Esophagus squamous epithelium (tissue), 5 donors: ENCODE results near the gene PLA1A. TPM values are rescaled to one million over a fixed set of nuclear protein-coding genes. Genes with fewer than 3 reads are reported as not detected.

ENCODE experiments used
- DNase-seq: peaks from one replicate; lab custom pipeline; 2025; lab: John Stamatoyannopoulos, UW
- H3K27ac ChIP-seq, 4 donors: fragments of 200-600 bp; sonication (generic); one replicate each; pipeline ENCODE4 v1.5.1; 2016 to 2019; ENCODE audit warnings: mild to moderate bottlenecking in 1 of 4
- H3K27me3 ChIP-seq, 4 donors: fragments of 200-600 bp; sonication (generic); 1 replicate in 3 of 4; 2 replicates in 1 of 4; pipeline versions ENCODE4 v1.5.1 to v1.6.0; 2017 to 2021; ENCODE audit warnings: antibody characterized with exemption in 1 of 4
- H3K36me3 ChIP-seq, 3 donors: fragments of 200-600 bp; sonication (generic); one replicate each; pipeline ENCODE4 v1.5.1; 2016 to 2019
- H3K4me1 ChIP-seq, 3 donors: fragments of 200-600 bp; sonication (generic); one replicate each; pipeline ENCODE4 v1.5.1; 2017 to 2019
- H3K4me3 ChIP-seq, 4 donors: fragments of 200-600 bp; sonication (generic); 1 replicate in 3 of 4; 2 replicates in 1 of 4; pipeline ENCODE4 v1.5.1; 2016 to 2019; ENCODE audit warnings: mild to moderate bottlenecking in 2 of 4, moderate library complexity in 1 of 4
- H3K9me3 ChIP-seq, 3 donors: fragments of 200-600 bp; sonication (generic); one replicate each; pipeline ENCODE4 v1.5.1; 2016 to 2019
- POLR2A ChIP-seq, 4 donors: fragments of 450-650 bp; IDR thresholded peaks; one replicate each; pipeline ENCODE4 v1.6.1; 2017; ENCODE audit warnings: antibody characterized with exemption in 4 of 4, mild to moderate bottlenecking in 4 of 4, moderate library complexity in 3 of 4
- WGBS, 2 donors: methylation state at CpG; one replicate each; pipeline ENCODE4 v1.1.5; 2018; 5-methylcytosine and 5-hydroxymethylcytosine counted together
- intact Hi-C: fragments of 100-400 bp; cut with DNase I; formaldehyde crosslinking; loops from one replicate; pipeline ENCODE4 v1.15.0; 2022
- total RNA-seq, 4 donors: library from RNA; depleted of rRNA; stranded (reverse); fragments of >200 nt; gene quantifications; one replicate each; pipeline ENCODE4 v1.1.0, GENCODE V29; 2016
- TF ChIP-seq, protein P1 (sequence below), 6 experiments: fragments of 450-650 bp in 4 of 6; fragments of 200-600 bp in 2 of 6; sonication (generic) in 2 of 6; IDR thresholded peaks; one replicate each; pipeline ENCODE4 v1.5.1; 2016 to 2019; ENCODE audit warnings: antibody characterized with exemption in 6 of 6, mild to moderate bottlenecking in 4 of 6, moderate library complexity in 4 of 6
- donor health status: DM: yes; HTN: yes; CAD: no.

The PLA1A gene
- total RNA-seq, 4 donors from 2014 or later: 0.41 to 1.5 (median 0.79) TPM; not detected in 1

DNA sequence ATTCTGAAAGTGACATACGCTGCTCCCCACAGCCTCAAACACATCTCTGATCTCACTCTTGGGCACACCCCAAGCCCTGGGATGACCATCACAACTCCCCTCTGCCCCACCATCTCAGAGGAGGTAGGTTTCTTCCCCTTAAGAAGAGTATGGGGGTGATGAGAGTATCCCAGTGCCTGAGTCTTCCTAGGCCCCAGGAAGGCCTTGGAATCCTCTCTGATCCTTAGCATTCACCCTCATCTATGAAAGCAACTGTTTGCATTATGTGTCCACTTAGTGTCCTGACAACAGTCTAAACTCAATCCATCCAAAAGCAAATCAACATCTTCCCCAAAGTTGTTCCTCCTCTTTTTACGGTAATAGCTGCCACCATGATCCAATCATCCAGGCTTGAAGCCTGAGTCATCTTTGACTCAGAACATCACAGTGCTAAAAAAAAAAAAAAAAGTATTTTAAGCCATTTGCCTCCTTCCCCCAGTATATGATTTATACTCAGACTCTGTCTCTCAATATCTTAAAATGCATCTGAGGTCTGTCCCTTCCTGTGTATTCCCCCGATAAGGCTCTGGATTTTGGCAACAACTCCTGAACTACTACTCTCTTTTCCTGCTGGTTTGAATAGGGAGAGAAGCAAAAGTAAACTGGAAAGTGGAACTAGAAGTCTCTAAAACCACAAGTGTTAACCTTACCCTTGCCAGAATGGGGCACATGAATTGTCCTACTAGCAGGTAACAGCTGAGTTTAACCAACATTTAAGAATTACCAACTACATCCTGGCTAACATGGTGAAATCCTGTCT is 40.2 kb downstream of the PLA1A start:
- no peak for DNase-seq
- Histone ChIP-seq H3K36me3 (no peaks in the 10 kb centered on the region), H3K9me3 (no peaks in the 10 kb centered on the region), H3K4me1 (peaks cover 7 to 40% (median 36%) of the 10 kb centered on the region in 3 donors), H3K4me3 (peak overlapping the region in 1 of 4 donors; percentile 12), H3K27ac (peak overlapping the region; percentile 63 to 91 (median 70)), H3K27me3 (no peaks in the 10 kb centered on the region)
- TF ChIP-seq POLR2A (IDR thresholded peaks at IDR 0.05): no peak
- TF ChIP-seq, protein P1, sequence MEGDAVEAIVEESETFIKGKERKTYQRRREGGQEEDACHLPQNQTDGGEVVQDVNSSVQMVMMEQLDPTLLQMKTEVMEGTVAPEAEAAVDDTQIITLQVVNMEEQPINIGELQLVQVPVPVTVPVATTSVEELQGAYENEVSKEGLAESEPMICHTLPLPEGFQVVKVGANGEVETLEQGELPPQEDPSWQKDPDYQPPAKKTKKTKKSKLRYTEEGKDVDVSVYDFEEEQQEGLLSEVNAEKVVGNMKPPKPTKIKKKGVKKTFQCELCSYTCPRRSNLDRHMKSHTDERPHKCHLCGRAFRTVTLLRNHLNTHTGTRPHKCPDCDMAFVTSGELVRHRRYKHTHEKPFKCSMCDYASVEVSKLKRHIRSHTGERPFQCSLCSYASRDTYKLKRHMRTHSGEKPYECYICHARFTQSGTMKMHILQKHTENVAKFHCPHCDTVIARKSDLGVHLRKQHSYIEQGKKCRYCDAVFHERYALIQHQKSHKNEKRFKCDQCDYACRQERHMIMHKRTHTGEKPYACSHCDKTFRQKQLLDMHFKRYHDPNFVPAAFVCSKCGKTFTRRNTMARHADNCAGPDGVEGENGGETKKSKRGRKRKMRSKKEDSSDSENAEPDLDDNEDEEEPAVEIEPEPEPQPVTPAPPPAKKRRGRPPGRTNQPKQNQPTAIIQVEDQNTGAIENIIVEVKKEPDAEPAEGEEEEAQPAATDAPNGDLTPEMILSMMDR (IDR thresholded peaks at IDR 0.05): no peak
- whole genome bisulfite sequencing, 2 donors: 48 to 51% methylated on average over 3 of the region's 3 CpGs
- intact Hi-C loops: no loop called here

DNA sequence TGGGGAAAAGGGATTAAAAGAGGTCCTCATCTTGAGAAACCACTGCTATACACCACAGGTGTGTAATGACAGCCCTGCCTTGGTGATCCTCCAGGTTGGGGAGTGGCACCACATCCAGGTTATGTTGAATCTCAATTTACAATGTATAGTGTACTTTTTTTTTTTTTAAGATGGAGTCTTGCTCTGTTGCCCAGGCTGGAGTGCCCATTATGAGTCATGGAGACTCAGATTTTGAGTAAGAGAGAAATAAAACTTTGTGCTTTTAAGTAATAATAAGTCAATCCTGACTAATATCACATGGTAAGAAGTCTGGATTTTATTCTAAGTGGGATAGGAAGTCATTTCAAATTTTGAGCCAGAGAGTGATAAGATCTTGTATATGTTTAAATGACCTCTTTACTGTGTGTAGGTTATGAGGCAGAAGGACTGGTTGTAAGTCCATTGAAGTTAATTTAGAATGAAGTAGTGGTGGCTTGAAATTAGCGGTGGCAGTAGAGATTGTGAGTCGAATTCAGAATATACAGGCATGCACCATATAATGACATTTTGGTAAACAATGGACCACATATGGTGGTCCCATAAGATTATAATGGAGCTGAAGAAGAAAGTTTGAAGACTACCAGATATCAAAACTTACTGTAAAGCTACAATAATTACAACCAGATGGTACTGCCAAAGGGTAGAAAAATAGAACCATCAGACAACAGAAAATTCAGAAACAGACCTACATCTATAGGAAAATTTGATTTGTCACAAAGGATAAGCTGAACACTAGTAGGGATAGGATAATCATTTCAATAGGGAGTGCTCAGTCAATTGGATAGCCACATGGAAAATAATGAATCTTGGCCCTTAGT is 42.0 kb downstream of the PLA1A start:
- Histone ChIP-seq H3K4me3 (no peak overlapping the region), H3K27ac (peak overlapping the region; percentile 1 to 91 (median 65)), H3K36me3 (no peaks in the 10 kb centered on the region), H3K27me3 (no peaks in the 10 kb centered on the region), H3K9me3 (no peaks in the 10 kb centered on the region), H3K4me1 (peaks cover 7 to 45% (median 41%) of the 10 kb centered on the region in 3 donors)
- no peak for DNase-seq
- intact Hi-C loops: no loop called here
- TF ChIP-seq, protein P1 (IDR thresholded peaks at IDR 0.05): no peak
- TF ChIP-seq POLR2A (IDR thresholded peaks at IDR 0.05): no peak
- WGBS, 2 donors: 68 to 72% methylated on average over 2 of the region's 2 CpGs

DNA sequence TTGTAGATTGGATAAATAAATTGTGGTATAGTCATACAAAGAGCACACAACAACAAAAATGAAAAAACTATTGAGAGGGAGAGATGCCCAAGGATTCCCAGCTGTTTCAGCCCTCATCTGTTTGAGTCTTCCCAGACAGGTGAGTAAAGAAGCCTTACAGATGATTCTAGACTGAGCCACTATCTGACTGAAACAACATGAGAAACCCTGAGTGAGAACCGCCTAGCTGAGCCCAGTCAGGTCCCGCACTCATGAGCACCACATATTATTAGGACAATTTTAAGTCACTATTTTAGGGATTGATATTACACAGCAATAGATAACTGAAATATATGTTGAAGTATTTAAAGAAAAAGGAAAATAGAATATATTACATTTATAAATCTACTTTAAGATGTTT is 43.7 kb downstream of the PLA1A start:
- no peak for DNase-seq
- 97 to 98% methylated on average over 2 of the region's 2 CpGs for WGBS, 2 donors
- H3K4me1 ChIP-seq: peaks cover 7 to 38% (median 38%) of the 10 kb centered on the region in 3 donors
- intact Hi-C loops: no loop called here
- no peaks in the 10 kb centered on the region for H3K9me3 ChIP-seq
- no peaks in the 10 kb centered on the region for H3K27me3 ChIP-seq
- no peak for TF ChIP-seq POLR2A (IDR thresholded peaks at IDR 0.05)
- TF ChIP-seq, protein P1 (IDR thresholded peaks at IDR 0.05): no peak
- H3K27ac ChIP-seq: no peak overlapping the region
- H3K4me3 ChIP-seq: no peak overlapping the region
- H3K36me3 ChIP-seq: no peaks in the 10 kb centered on the region

DNA sequence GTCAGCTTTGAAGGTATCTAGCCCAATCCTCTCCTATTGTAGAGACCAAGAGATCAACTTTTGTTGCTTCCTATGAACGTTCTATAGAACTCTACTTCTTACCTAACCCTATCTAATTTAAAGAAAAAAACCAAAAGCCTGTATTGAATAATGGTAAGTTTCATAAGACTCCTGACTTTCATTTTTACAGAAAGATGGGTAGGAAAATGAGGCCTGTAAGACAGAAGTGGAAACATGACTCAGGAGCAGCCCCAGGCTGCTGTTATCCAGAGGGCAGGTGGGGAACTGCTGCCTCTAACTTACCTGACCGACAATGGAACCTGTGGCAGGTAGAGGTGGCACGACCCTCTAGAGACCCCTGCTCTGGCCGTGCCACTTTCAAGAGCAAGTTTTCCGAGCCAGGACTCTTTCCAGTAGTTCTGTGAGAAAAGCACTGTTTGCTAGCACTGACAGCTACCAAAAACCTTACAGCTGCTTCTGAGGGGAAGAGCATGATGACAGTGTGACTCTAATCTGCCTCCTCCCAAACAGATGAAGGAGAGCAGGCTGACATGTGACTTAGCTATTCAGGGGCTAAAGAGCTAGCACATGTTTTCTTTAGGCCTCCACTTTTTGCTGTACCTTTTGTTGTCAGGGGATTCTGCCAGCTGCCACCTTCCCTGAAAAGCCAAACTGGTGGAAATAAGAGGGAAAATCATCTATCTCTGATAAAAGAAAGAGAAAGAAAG is 45.2 kb downstream of the PLA1A start:
- H3K27ac ChIP-seq: peak overlapping the region in 3 of 4 donors; percentile 9 to 39 (median 17)
- 51 to 55% methylated on average over 5 of the region's 5 CpGs for WGBS, 2 donors
- no peak for DNase-seq
- H3K9me3 ChIP-seq: no peaks in the 10 kb centered on the region
- TF ChIP-seq, protein P1 (IDR thresholded peaks at IDR 0.05): no peak
- TF ChIP-seq POLR2A (IDR thresholded peaks at IDR 0.05): no peak
- no peak overlapping the region for H3K4me3 ChIP-seq
- H3K27me3 ChIP-seq: no peaks in the 10 kb centered on the region
- no peaks in the 10 kb centered on the region for H3K36me3 ChIP-seq
- H3K4me1 ChIP-seq: peaks cover 4 to 31% (median 24%) of the 10 kb centered on the region in 3 donors
- intact Hi-C loops: no loop called here
